Heart left ventricle (tissue), 13 donors: ENCODE results near the gene CCNL2.

ENCODE experiments used
- POLR2A ChIP-seq, 2 donors: fragments of 450-650 bp; IDR thresholded peaks; one replicate each; pipeline ENCODE4 v1.6.1; 2017; ENCODE audit warnings: antibody characterized with exemption in 2 of 2, mild to moderate bottlenecking in 2 of 2, moderate library complexity in 2 of 2
- TF ChIP-seq, protein P1 (sequence below), 12 donors: fragments of 200-600 bp; sonication (generic) in 4 of 12; IDR thresholded peaks; one replicate each; pipeline versions ENCODE4 v1.5.0 to v1.8.0; 2018 to 2022; ENCODE audit warnings: antibody characterized with exemption in 12 of 12, mild to moderate bottlenecking in 5 of 12
- donor health status: ischemic (EF 13 %, LVEDD 7.1; RV severe dilation, severe dysfunction).
- donor health status: DM: no; HTN: yes; CAD: no.
- donor health status: DM: no; HTN: no; CAD: no.
- donor health status: ischemic (EF 25% LVEDD 6.9; RV normal size, moderate dysfunction).
- donor health status: ischemic (EF 25% LVEDD 5.7; RV mildly dilated, moderate dysfunction).
- donor health status: ischemic (EF 35%, LVEDD 5.7; RV mildly dilated, moderate dysfunction).
- donor health status: nonischemic (EF 11% LVEDD 7.7; RV severe dilation, severe dysfunction).
- donor health status: DM: yes; HTN: yes; CAD: no.
- donor health status: PGD.
- donor health status: ischemic (EF 29% LVEDD 5.4; RV normal size, mild dysfunction).
- donor health status: nonischemic (EF 23%, LVEDD 6.1; RV moderate dilation, normal function).

DNA sequence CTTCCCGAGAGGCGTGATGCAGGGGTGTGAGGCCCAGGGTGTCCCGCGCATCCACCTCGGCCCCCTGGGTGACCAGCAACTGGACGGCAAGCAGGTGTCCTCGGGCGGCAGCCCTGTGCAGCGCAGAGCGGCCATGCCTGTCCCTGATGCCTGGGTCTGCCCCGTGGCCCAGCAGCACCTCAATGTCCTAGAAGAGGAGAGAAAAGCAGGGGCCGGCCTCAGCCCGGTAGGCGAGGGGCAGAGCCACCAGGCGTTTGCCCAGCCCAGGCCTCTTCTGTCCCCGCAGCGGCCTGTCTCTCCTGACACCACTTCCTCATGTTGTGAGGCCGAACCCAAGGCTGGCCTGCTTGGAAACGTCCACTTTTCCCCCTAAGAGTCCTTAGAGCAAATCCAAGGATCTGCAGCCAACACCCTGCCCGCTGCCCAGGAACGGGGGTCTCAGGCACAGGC is 20.3 kb upstream of the CCNL2 start:
- TF ChIP-seq, protein P1, sequence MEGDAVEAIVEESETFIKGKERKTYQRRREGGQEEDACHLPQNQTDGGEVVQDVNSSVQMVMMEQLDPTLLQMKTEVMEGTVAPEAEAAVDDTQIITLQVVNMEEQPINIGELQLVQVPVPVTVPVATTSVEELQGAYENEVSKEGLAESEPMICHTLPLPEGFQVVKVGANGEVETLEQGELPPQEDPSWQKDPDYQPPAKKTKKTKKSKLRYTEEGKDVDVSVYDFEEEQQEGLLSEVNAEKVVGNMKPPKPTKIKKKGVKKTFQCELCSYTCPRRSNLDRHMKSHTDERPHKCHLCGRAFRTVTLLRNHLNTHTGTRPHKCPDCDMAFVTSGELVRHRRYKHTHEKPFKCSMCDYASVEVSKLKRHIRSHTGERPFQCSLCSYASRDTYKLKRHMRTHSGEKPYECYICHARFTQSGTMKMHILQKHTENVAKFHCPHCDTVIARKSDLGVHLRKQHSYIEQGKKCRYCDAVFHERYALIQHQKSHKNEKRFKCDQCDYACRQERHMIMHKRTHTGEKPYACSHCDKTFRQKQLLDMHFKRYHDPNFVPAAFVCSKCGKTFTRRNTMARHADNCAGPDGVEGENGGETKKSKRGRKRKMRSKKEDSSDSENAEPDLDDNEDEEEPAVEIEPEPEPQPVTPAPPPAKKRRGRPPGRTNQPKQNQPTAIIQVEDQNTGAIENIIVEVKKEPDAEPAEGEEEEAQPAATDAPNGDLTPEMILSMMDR (IDR thresholded peaks at IDR 0.05), result no peak
- TF ChIP-seq POLR2A (IDR thresholded peaks at IDR 0.05), result no peak
